K562 treated with DMSO at 1 percent for 4 hours (cell line): ENCODE results near the gene UBFD1. TPM values are rescaled to one million over a fixed set of nuclear protein-coding genes. Genes with fewer than 3 reads are reported as not detected.

Source experiments
- total RNA-seq: library from RNA; unstranded; fragments of 300-600 nt; gene quantifications from 2 replicates; pipeline ENCODE4 v1.2.3, GENCODE V29; 2022; ENCODE audit not compliant: insufficient read depth

UBFD1 gene
- 54.4 and 60.7 TPM in 2 replicates for total RNA-seq

GRCh38 chr16:23556881-23557778, at the start of gene UBFD1, which contains the start of gene EARS2:
UBFD1 (plus strand) TSS chr16:23557727; CDS start chr16:23557743, 16 bp downstream.
EARS2 (minus strand) TSS chr16:23557350; CDS start chr16:23557343, 7 bp downstream.

GRCh38 chr16:23510164-23510914, 47.2 kb upstream of the UBFD1 start, which contains the start of gene GGA2:
GGA2 (minus strand) TSS chr16:23510494; CDS start chr16:23510411, 83 bp downstream.

GRCh38 chr16:23595951-23596720, 38.6 kb downstream of the UBFD1 start, which contains the start of gene NDUFAB1:
NDUFAB1 (minus strand) TSS chr16:23596316; CDS start chr16:23596290, 26 bp downstream.

Other genes starting within 250 kb of the UBFD1 start
- gene COG7, start 104.5 kb upstream of the UBFD1 start, total RNA-seq, result 7.7 and 9.2 TPM in 2 replicates
- gene GGA2, start 47.2 kb upstream of the UBFD1 start, total RNA-seq, result 37.5 and 46.3 TPM in 2 replicates
- gene EARS2, start 377 bp upstream of the UBFD1 start, total RNA-seq, result 7.9 and 9.1 TPM in 2 replicates
- gene NDUFAB1, start 38.6 kb downstream of the UBFD1 start, total RNA-seq, result 153 and 177 TPM in 2 replicates
- 8.6 and 10.4 TPM in 2 replicates for gene PALB2, start 83.6 kb downstream of the UBFD1 start, total RNA-seq
- gene DCTN5, start 83.7 kb downstream of the UBFD1 start, total RNA-seq, result 37.9 and 42.7 TPM in 2 replicates
- gene PLK1, start 121.2 kb downstream of the UBFD1 start, total RNA-seq, result 110 and 119 TPM in 2 replicates
- not detected in 2 replicates for gene ERN2, start 155.5 kb downstream of the UBFD1 start, total RNA-seq
- gene CHP2, start 197.3 kb downstream of the UBFD1 start, total RNA-seq, result 0.88 and 0.92 TPM in 2 replicates